SK-N-SH (cell line): ENCODE results near the gene TDP2. TPM values are rescaled to one million over a fixed set of nuclear protein-coding genes. Genes with fewer than 3 reads are reported as not detected.

Experiments used
- CTCF ChIA-PET: fragments of 300-600, 350-600 bp; formaldehyde crosslinking; extraction: SDS; loops from one replicate; lab custom pipeline; 2021; lab: Yijun Ruan, JAX
- POLR2A ChIA-PET: fragments of 350-600 bp; sonication (Branson Sonifier 250); formaldehyde crosslinking; extraction: SDS; loops from one replicate; lab custom pipeline; 2020; ENCODE audit warnings: antibody characterized with exemption, inconsistent platforms; lab: Yijun Ruan, JAX
- DNase-seq: peaks from one replicate; pipeline ENCODE4 v3.0.0; 2012
- H2AFZ ChIP-seq: fragments of 200-600 bp; sonication (generic); 2 replicates; pipeline ENCODE4 v1.8.1; 2016; ENCODE audit warnings: antibody characterized with exemption, mild to moderate bottlenecking, low read depth
- H3F3A ChIP-seq: fragments of 200-600 bp; sonication (generic); replicated peaks from 2 replicates; pipeline ENCODE3; 2016; ENCODE audit warnings: antibody characterized with exemption, mild to moderate bottlenecking; ENCODE audit not compliant: insufficient read depth
- H3K27ac ChIP-seq, 2 experiments: fragments of 200-500 bp in 1 of 2; fragments of 200-600 bp in 1 of 2; sonication (Bioruptor generic) in 1 of 2; sonication (generic), shearing (Covaris generic) in 1 of 2; 2 replicates each; pipeline versions ENCODE4 v1.5.1 to v1.6.1; 2014 to 2016; ENCODE audit warnings: low read depth in 2 of 2, inconsistent platforms in 1 of 2, low read length in 1 of 2, mild to moderate bottlenecking in 1 of 2, mixed read lengths in 1 of 2
- H3K27me3 ChIP-seq: fragments of 200-600 bp; sonication (generic), shearing (Covaris generic); 2 replicates; pipeline ENCODE4 v1.6.1; 2016; ENCODE audit warnings: mixed run types; ENCODE audit not compliant: insufficient read depth
- H3K36me3 ChIP-seq, 2 experiments: fragments of 200-500 bp in 1 of 2; fragments of 200-600 bp in 1 of 2; sonication (Bioruptor generic) in 1 of 2; sonication (generic) in 1 of 2; replicated peaks in 1 of 2; 2 replicates each; pipeline versions ENCODE3 to v1.5.1; 2014 to 2016; ENCODE audit warnings: low read length in 1 of 2, mild to moderate bottlenecking in 1 of 2; ENCODE audit not compliant: insufficient read depth in 2 of 2, control insufficient read depth in 1 of 2
- H3K4me1 ChIP-seq, 2 experiments: fragments of 200-500 bp in 1 of 2; fragments of 200-600 bp in 1 of 2; sonication (Bioruptor generic) in 1 of 2; sonication (generic), shearing (Covaris generic) in 1 of 2; 2 replicates each; pipeline versions ENCODE4 v1.5.1 to v1.6.1; 2014 to 2016; ENCODE audit warnings: low read depth in 1 of 2, low read length in 1 of 2, mixed run types in 1 of 2; ENCODE audit not compliant: insufficient read depth in 2 of 2, control insufficient read depth in 1 of 2
- H3K4me2 ChIP-seq: fragments of 200-600 bp; sonication (generic), shearing (Covaris generic); 2 replicates; pipeline ENCODE4 v1.6.1; 2017; ENCODE audit warnings: mixed run types
- H3K4me3 ChIP-seq, 2 experiments: fragments of 200-500 bp in 1 of 2; fragments of 200-600 bp in 1 of 2; sonication (Bioruptor generic) in 1 of 2; sonication (generic), shearing (Covaris generic) in 1 of 2; 2 replicates each; pipeline versions ENCODE4 v1.5.1 to v1.8.1; 2014 to 2016; ENCODE audit warnings: low read depth in 2 of 2, inconsistent platforms in 1 of 2, low read length in 1 of 2, mild to moderate bottlenecking in 1 of 2, mixed read lengths in 1 of 2, moderate library complexity in 1 of 2
- H3K79me2 ChIP-seq: fragments of 200-600 bp; sonication (generic); 2 replicates; pipeline ENCODE4 v1.8.1; 2017; ENCODE audit warnings: mild to moderate bottlenecking; ENCODE audit not compliant: insufficient read depth
- H3K9ac ChIP-seq: fragments of 200-600 bp; sonication (generic); 2 replicates; pipeline ENCODE4 v1.6.1; 2017; ENCODE audit warnings: mixed run types
- H3K9me2 ChIP-seq: fragments of 200-600 bp; sonication (generic); 2 replicates; pipeline ENCODE4 v1.6.1; 2017; ENCODE audit warnings: mixed run types
- H3K9me3 ChIP-seq: fragments of 200-600 bp; sonication (generic); 2 replicates; pipeline ENCODE4 v1.6.1; 2017; ENCODE audit warnings: mixed run types, mild to moderate bottlenecking, moderate library complexity
- H4K20me1 ChIP-seq: fragments of 200-600 bp; sonication (generic); 2 replicates; pipeline ENCODE4 v1.6.1; 2017; ENCODE audit warnings: mild to moderate bottlenecking, mixed run types; ENCODE audit not compliant: insufficient read depth
- EP300 ChIP-seq, 2 experiments: IDR thresholded peaks; 2 replicates each; pipeline versions ENCODE4 v1.4.0 to v1.6.1; 2012; ENCODE audit warnings: borderline replicate concordance in 1 of 2, low read depth in 1 of 2, low read length in 1 of 2
- FOSL2 ChIP-seq: IDR thresholded peaks from 2 replicates; pipeline ENCODE4 v1.4.0; 2012; ENCODE audit warnings: low read depth, mild to moderate bottlenecking, moderate library complexity, borderline replicate concordance
- IRF3 ChIP-seq: fragments of 150-350 bp; IDR thresholded peaks from 2 replicates; pipeline ENCODE4 v1.6.1; 2016; ENCODE audit warnings: mild to moderate bottlenecking, low read depth, low read length
- NRF1 ChIP-seq: IDR thresholded peaks from 2 replicates; pipeline ENCODE4 v1.6.1; 2012; ENCODE audit warnings: low read depth, mild to moderate bottlenecking, low read length
- PBX3 ChIP-seq: IDR thresholded peaks from 2 replicates; pipeline ENCODE4; 2012
- RCOR1 ChIP-seq: fragments of 150-350 bp; IDR thresholded peaks from 2 replicates; pipeline ENCODE4 v1.6.1; 2017; ENCODE audit warnings: antibody characterized with exemption, low read length
- RXRA ChIP-seq: IDR thresholded peaks from 2 replicates; pipeline ENCODE4 v1.4.0; 2012; ENCODE audit warnings: low read depth, mild to moderate bottlenecking, borderline replicate concordance
- SIN3A ChIP-seq: IDR thresholded peaks from 2 replicates; pipeline ENCODE4 v1.6.1; 2012; ENCODE audit warnings: low read depth, mild to moderate bottlenecking, low read length, moderate library complexity, borderline replicate concordance
- TAF1 ChIP-seq: IDR thresholded peaks from 2 replicates; pipeline ENCODE4 v1.6.1; 2012; ENCODE audit warnings: low read depth, mild to moderate bottlenecking, low read length, moderate library complexity, borderline replicate concordance
- TEAD4 ChIP-seq: IDR thresholded peaks from 2 replicates; pipeline ENCODE4 v1.4.0; 2012; ENCODE audit warnings: mild to moderate bottlenecking, borderline replicate concordance; ENCODE audit not compliant: insufficient read depth
- ZBTB33 ChIP-seq: IDR thresholded peaks from 2 replicates; pipeline ENCODE4 v1.4.0; 2012; ENCODE audit warnings: low read depth, borderline replicate concordance
- WGBS: methylation state at CpG from one replicate; pipeline ENCODE4 v1.1.6; 2017; ENCODE audit warnings: low lambda C conversion rate; 5-methylcytosine and 5-hydroxymethylcytosine counted together
- polyA plus RNA-seq, 3 experiments: library from polyadenylated mRNA; depleted of rRNA; stranded (reverse); fragments of >200 nt; gene quantifications; 2 replicates each; pipeline ENCODE4 v1.2.3, GENCODE V29; 2012

Gene TDP2
- polyA plus RNA-seq, 1 of the 3 experiments (the other 2 are of a cell fraction), result 20.0 TPM

- H3K79me2 ChIP-seq, result no peaks in the 10 kb centered on the region
- H3K36me3 ChIP-seq, result no peaks in the 10 kb centered on the region
- H2AFZ ChIP-seq, result no peak overlapping the region
- no peak overlapping the region for H3K27ac ChIP-seq
- no peaks in the 10 kb centered on the region for H3K9me3 ChIP-seq
- TF ChIP-seq NRF1 (no peak), IRF3 (no peak), SIN3A (no peak), FOSL2 (no peak), TEAD4 (no peak), ZBTB33 (no peak), PBX3 (no peak), RCOR1 (no peak), RXRA (no peak), EP300 (IDR thresholded peaks at IDR 0.05; ENCODE audit: borderline replicate concordance in 1 of 2, low read depth in 1 of 2, low read length in 1 of 2) (no peak), TAF1 (no peak)
- no peak overlapping the region for H3K4me2 ChIP-seq
- H4K20me1 ChIP-seq, result no peaks in the 10 kb centered on the region
- H3K9ac ChIP-seq, result no peak overlapping the region
- WGBS, result 74% methylated on average over 4 of the region's 4 CpGs
- H3K27me3 ChIP-seq, result no peaks in the 10 kb centered on the region
- H3K9me2 ChIP-seq, result no peaks in the 10 kb centered on the region
- ChIA-PET CTCF (no interaction called here), POLR2A (no interaction called here)
- H3K4me3 ChIP-seq, result no peak overlapping the region
- no peaks in the 10 kb centered on the region for H3F3A ChIP-seq
- no peak for DNase-seq
- H3K4me1 ChIP-seq, result no peaks in the 10 kb centered on the region
Measured at GRCh38 chr6:24610672-24611071, 56.0 kb downstream of the TDP2 start.

GRCh38 chr6:24607310-24608105 lies 59.2 kb downstream of the TDP2 start:
- Histone ChIP-seq H3K4me1 (no peaks in the 10 kb centered on the region), H3K27ac (no peak overlapping the region), H3F3A (no peaks in the 10 kb centered on the region), H3K4me2 (no peak overlapping the region), H3K79me2 (no peaks in the 10 kb centered on the region), H2AFZ (no peak overlapping the region), H3K9ac (no peak overlapping the region), H3K9me3 (no peaks in the 10 kb centered on the region), H3K4me3 (no peak overlapping the region), H3K27me3 (no peaks in the 10 kb centered on the region), H4K20me1 (no peaks in the 10 kb centered on the region), H3K9me2 (no peaks in the 10 kb centered on the region), H3K36me3 (no peaks in the 10 kb centered on the region)
- DNase-seq, result no peak
- no peak for TF ChIP-seq SIN3A
- CTCF ChIA-PET, result interaction anchor here (1.1 kb wide), 1 partner anchor 24 kb away, joined by 3 read pairs; no protein-coding TSS in a partner anchor
- POLR2A ChIA-PET, result no interaction called here
- 72% methylated on average over 5 of the region's 5 CpGs for WGBS
